Measurements from ENCODE around the gene HSPB1.
"Not testable (repeated sequence)": the region's sequence is repeated elsewhere in the genome, so short reads cannot be mapped to it uniquely, and the experiment has no call there.

Gene HSPB1

GRCh38 chr7:76302347-76303201 is at the start of gene HSPB1:
TSS of gene HSPB1 (plus strand) at chr7:76302673. CDS start at chr7:76302713, 40 bp downstream.
- no peak for DNase-seq (ENCODE audit: low read depth)

DNA sequence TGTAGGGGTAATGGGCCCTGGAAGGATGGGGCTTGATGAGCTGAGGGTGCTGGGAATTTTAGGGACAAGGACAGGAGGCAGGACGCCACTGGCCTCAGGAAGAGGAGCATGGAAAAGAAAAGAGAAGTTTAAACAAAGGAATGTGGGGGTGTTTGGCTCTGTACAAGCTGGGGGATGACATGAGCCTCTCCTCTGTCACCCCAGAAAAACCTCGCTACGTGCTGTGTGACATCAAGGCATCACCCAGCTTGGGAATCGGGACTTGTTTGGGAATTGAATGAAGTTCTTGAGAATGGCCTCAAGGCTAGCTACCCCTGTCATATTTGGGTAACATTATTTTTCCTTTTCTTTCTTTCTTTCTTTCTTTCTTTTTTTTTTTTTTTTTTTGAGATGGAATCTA is 47.7 kb upstream of the HSPB1 start:
- DNase-seq (ENCODE audit: low read depth) = no peak

- DNase-seq (ENCODE audit: low read depth) = no peak
These were observed 44.5 kb upstream of the HSPB1 start for GRCh38 chr7:76257973-76258372.

DNA sequence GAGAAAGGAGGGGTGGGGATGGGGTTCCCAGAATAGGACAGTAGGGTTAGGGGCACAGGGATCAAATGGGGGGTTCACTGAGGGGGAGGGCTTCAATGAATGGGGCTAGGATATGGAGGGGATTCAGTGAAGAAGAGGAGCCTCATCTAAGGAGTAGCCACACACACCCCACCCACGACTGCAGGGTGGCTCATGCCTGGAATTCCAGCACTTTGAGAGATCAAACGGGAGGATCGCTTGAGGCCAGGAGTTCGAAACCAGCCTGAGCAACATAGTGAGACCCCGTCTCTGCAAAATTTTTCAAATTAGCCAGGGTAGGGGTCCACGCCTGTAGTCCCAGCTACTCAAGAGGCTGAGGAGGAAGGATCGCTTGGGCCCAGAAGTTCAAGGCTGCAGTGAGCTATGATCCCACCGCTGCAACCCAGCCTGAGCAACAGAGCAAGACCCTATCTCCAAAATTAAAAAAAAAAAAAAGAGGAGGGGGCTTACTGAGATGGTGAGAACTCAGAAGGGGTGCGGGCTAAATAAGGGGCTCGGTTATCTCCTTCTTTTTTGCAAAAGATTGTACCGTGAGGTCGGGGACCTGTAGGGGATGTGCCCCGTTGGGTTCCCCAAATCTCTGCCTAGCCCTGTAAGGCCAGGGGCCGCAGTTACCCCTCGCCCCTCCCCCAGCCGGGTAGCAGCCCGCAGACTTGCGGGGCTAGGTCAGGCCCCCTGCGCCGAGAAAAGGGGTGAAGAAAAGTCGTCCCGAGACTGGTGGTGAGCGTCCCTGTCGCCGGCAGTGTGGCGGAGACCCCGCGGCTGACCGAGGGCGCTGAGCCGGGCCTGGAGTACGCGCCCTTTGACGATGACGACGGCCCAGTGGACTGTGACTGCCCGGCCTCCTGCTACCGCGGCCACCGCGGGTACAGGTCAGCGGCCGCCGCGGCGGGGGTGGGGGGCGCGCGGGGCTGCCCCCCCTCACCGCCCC is 43.1 kb upstream of the HSPB1 start:
- DNase-seq (ENCODE audit: low read depth) = no peak

DNA sequence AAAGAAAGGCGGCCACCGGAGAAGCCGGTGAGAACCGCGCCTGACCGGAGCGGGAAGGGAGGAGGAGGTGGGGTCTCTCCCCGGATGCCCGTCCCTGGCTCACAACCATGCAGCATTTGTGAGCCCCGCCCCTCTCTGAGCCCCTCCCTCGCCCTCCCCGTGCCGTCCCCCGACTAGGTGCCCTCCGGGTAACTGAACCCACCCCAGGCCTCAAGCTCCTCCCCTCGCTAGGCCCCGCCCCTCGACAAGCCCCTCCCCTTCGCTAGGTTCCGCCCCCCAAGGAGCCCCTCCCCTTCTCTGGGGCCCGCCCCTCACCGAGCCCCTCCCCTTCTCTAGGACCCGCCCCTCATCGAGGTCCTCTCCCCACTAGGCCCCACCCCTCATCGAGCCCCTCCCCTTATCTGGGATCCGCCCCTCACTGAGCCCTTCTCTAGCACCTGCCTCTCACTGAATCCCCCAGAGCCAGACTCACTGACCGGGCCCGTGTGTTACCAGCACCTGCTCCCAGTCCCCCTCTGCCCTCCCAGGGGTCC is 42.2 kb upstream of the HSPB1 start:
- no peak for DNase-seq (ENCODE audit: low read depth)

DNA sequence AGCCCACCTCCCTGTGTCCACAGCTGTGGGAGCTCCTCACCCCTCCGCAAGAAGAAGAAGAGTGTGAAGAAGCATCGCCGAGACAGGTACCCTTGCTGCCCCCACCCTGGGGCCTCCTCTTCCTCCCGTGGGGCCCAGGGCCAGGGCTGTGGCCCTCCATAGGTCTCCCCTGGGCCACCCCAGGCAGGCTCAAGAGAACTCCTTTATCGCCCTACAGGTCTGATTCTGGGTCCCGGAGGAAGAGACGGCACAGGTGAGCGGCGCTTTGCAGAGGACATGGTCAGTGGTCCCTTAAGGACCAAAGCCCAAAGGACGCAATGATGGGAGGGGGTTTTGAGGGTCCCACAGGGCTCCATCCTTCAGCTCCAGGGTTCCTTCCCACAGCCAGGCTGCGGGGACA is 41.1 kb upstream of the HSPB1 start:
- DNase-seq (ENCODE audit: low read depth) = no peak

- no peak for DNase-seq (ENCODE audit: low read depth)
These were observed 40.5 kb upstream of the HSPB1 start for GRCh38 chr7:76261931-76262330.

- peak; percentile 9 for DNase-seq (ENCODE audit: low read depth)
These were observed 39.6 kb upstream of the HSPB1 start for GRCh38 chr7:76262683-76263402.

- DNase-seq (ENCODE audit: low read depth) = no peak
These were observed 37.2 kb upstream of the HSPB1 start for GRCh38 chr7:76265299-76265698.

- DNase-seq (ENCODE audit: low read depth) = no peak
These were observed 35.2 kb upstream of the HSPB1 start for GRCh38 chr7:76267107-76267893.

DNA sequence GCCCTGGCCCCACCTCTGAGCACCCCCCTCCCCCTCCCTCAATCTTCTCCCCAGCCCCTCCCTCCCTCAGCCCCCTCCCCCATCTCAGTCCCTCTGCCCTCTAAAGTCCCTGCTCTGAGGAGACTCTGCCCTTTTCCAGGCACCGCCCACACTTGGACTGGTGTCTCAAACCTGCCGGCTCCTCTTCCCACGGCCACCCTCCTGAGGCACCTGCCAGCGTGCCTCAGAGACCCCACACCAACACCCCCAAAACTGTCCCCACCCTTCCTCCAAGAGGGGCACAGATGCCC is 34.6 kb upstream of the HSPB1 start:
- DNase-seq (ENCODE audit: low read depth) = no peak

DNA sequence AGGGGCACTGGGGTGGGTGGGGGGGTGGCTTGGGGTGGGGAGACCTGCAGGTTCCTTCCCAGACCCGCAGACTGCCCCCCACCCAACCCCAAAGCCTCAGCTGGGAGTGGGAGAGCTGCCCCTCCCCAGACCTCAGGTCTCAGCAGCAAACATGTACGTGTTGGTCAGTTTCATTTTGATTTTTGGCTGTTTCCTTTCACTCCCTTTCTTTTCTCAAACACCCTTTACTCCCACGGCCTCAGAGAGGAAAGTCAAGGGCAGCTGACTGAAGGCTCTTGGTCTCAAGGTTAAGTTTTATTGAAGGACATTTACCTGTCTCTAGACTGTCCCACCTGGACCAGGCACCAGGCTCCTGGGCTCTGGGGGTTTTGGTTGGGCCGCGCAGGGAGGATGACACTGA is 34.1 kb upstream of the HSPB1 start:
- no peak for DNase-seq (ENCODE audit: low read depth)

DNA sequence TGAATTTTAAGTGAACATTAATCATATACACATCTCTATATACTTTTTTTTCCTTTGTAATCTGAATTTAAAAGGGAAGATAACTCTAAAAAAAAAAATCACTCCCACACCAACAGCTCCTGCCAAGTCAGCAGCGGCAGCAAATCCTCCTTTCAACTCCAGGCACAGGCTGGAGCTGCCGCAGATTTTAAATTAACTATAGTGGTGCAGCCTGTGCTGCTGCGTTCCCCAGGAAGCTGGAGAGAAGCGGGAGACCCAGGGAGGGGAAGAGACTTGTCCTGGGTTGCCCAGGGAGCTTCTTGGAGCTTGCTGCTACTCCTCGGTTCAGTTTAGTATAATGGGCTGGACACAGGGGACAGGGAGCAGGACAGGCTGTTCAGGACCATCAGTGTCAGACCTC is 32.6 kb upstream of the HSPB1 start:
- DNase-seq (ENCODE audit: low read depth) = no peak

DNA sequence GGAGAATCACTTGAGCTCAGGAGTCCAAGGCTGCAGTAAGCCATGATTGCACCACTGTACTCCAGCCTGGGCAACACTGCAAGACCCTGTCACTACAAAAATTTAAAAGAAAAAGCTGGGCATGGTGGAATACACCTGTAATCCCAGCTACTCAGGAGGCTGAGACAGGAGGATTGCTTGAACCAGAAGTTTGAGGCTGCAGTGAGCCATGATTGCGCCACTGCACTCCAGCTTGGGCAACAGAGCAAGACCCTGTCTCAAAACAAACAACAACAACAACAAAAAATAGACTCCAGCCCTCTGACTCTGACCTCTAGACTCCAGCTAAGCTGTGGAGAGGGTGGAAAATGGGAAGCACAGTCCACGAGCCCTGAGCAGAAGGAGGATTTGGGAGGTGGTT is 31.1 kb upstream of the HSPB1 start:
- DNase-seq (ENCODE audit: low read depth) = not testable (repeated sequence)

DNA sequence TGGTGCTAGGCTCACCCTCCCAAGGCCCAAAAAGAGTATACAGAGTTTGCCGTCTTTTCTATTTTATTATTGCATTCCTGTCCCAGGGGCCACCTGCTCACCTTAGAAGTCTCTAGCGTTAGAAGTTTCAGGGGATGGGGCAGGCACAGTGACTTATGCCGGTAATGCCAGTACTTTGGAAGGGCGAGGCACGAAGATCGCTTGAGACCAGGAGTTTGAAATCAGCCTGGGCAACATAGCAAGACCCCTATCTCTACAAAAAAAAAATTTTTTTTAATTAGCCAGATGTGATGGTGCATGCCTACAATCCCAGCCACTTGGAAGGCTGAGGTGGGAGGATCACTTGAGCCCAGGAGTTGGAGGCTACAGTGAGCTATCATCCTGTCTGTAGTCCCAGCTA is 30.3 kb upstream of the HSPB1 start:
- DNase-seq (ENCODE audit: low read depth) = no peak

DNA sequence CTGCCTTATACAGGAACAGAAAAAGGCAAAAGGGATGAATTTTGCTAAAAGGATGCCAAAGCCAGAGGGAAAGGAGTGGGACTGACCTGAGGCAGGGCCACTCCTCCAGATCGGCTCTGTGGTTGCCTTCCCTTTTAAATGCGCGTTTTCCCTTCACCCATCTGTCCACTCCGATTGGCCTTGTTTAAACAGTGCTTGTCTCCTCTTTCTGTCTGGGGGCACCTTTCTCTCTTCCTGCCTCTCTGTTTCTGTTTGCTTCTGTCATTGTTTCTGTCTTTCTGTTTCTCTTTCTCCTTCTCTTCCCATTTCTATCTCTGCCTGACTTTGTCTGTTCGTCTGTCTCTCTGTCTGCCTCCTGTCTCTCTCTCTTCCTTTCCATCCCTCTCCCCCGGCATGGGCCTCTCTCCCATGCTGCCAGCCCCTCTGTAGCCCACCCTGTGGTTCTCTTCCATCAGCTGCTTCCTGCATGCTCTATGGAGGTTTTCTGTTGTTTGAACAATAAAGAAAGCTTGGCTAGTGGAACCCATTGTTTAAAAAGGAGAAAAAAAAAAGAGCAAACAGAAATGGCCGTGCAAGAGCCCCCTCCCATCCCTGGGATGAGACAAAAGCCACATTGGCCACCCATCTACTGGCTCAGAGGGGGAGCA is 29.5 kb upstream of the HSPB1 start:
- no peak for DNase-seq (ENCODE audit: low read depth)

DNA sequence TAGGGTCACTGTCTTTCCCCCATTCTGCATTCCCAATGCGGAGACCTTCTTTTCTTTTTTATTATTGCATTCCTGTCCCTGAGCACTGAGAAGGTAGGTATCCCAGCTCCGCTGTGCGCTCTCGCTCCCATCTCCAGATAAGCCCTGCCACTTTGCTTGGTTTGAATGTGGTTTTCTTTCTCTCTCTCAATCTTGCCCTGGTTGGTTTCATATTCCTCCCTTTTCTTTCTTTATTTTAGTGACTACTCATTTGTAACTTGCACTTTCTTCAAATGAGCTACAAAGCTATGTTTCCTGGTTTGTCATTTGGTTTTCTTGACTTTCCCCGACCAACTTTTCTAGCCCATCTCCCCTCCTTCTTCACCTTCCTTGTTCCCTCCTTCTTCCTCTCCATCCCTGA is 29.0 kb upstream of the HSPB1 start:
- DNase-seq (ENCODE audit: low read depth) = no peak

GRCh38 chr7:76278540-76278939 is 23.9 kb upstream of the HSPB1 start:
- DNase-seq (ENCODE audit: low read depth) = no peak

- DNase-seq (ENCODE audit: low read depth) = no peak
These were observed 22.1 kb upstream of the HSPB1 start for GRCh38 chr7:76280408-76280807.

DNA sequence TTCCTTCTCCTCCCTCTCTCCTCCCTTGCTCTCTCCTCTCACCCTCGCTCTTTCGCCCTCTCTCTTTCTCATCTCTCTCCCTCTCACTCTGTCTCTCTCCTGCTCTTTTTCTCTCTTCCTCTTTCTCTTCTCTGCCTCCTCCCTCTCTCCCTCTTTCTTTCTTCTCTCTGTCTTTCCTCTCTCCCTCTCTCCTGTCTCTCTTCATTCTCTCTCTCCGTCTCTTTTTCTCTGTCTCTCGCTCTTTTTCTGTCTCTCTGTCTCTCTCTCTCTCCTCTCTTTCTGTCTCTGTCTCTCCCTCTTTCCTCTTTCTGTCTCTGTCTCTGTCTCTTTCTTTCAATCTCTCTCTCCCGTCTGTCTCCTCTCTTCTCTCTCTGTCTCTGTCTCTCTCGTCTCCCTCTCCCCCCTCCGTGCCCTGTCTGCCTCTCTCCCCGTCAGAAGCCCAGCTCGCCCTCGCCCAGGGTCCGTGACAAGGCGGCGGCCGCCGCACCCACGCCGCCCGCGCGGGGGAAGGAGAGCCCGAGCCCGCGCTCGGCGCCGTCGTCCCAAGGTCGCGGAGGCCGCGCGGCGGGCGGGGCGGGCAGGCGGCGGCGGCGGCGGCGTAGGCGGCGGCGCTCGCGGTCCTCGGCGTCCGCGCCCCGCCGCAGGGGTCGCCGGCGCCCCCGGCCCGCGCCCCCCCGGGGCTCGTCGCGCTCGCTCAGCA is 21.3 kb upstream of the HSPB1 start:
- DNase-seq (ENCODE audit: low read depth) = no peak
